HG02642 (cell line): Measurements from ENCODE around the gene WDR87.
"Not testable (repeated sequence)": the region's sequence is repeated elsewhere in the genome, so short reads cannot be mapped to it uniquely, and the experiment has no call there.

Source experiments
- ATAC-seq: cut with Tn5 transposase; IDR thresholded peaks from one replicate; pipeline ENCODE4 v1.9.1; 2021; ENCODE audit warnings: mild to moderate bottlenecking; ENCODE audit not compliant: unreplicated experiment, poor library complexity

WDR87 gene

DNA sequence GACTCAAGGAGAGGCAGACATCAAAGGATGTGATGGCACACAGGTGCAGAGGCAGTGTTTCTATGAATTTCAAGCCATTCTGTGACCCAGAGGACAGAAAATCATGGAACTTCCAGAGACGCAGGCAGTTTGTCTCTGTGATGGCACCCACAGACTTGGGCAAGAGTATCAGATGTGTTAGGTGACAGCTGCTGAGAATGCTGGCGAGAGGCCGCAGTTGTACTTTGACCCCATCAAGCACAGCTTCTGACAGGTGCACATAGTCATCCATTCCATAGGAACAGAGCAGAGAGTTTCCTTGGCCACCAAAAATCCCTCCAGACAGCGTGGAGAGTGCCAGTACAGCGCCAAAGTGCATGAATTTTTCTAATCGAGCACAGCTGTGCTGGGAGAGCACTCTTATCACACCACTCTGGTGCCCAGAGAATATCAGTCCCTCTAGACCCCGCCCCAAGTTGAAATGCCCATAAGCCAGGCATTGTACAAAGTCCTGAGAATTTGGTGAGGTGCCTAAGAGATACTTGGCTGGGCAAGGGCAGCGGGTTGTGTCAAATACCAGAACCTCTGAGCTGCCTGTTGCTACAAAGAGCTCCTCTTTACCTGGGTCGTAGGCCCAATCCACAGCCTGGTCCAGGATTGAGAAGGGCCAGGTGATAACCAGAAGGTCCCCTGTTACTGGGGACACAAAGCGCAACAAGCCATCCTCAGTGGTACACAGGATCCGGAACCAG, 12.4 kb downstream of the WDR87 start:
- ATAC-seq = no peak

DNA sequence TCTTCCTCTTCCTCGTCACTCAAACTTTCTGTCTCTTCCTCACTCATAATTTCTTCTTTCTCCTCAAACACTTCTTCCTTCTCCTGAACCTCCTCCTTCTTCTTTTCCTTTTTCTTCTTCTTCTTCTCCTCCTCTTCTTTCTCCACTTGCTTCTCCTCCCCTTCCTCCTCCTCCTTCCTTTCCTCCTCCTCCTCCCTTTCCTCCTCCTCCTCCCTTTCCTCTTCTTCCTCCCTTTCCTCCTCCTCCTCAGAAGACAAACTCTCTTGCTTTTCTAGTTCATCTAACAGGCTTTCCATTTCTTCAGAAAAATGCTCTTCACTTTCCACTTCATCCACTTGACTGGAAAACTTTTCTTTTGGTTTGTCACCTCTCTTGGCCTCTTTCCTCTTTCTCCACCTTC, 19.8 kb downstream of the WDR87 start:
- no peak for ATAC-seq

DNA sequence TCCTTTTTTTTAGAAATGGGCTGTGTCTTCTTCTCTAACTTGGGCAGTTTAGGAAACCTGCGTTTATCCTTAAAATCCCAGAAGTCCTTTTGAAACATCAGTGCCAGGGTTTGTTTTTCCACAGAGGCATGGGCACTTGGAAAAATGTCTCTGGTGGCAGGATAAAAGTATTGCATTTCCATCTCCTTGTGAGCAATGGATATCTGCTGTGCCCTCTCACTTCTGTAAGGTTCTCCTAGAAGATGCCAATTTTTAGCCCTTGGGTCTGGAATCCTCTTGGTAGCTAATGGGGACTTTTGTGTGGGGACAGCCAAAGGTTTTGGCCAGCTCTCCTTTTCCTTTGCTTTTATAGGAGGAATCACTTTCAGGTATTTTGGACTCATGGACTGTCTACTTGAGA, 21.0 kb downstream of the WDR87 start:
- ATAC-seq = no peak

DNA sequence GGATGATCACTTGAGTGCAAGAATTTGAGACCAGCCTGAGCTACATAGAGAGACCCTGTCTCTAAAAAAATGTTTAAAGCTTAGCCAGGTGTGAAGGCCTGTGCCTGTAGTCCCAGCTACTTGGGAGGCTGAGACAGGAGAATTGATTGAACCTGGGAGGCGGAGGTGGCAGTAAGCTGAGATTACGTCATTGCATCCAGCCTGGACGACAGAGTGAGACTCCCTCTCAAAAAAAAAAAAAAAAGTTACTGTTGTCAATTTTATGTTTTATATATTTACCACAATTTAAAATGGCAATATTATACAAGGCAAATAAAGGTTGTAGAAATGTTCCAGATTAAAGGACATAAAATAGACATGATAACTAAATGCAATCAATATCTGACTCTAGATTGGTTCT, 29.2 kb downstream of the WDR87 start:
- no peak for ATAC-seq

DNA sequence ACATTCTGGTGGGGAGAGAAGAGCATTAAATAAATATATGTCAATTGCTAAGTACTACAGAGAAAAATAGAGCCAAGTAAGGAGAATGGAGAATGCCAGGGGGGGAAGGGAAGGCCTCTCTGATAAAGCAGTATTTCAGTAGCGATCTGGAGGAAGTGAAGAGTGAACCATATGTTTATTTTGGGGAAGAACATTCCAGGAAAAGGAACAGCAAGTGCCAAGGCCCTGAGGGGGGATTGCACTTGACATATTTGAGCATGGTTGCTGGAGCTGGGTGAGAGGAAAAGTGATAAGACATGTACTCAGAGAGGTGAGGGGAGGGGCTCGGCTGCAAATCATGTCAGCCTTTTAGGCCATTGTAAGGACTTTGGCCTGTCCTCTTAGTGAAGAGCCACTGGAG, 30.4 kb downstream of the WDR87 start:
- no peak for ATAC-seq

DNA sequence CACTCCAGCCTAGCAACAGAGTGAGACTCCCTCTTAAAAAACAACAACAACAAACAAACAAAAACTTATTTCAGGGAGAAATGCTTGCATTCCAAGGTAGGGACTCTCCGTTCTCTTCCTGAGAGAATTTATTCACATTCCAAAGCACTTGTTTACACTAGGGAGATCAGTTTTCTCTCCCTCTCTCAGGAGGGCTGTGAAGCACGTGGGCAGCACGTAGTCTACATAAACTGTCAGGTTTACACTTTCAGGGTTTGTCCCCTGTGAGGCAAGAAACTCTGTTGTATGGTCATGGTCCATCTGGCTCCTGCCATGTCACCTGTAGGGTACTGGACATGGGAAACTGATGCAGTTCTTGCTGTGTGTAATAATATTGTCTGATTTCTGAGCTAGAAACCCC, 31.6 kb downstream of the WDR87 start:
- ATAC-seq = no peak

DNA sequence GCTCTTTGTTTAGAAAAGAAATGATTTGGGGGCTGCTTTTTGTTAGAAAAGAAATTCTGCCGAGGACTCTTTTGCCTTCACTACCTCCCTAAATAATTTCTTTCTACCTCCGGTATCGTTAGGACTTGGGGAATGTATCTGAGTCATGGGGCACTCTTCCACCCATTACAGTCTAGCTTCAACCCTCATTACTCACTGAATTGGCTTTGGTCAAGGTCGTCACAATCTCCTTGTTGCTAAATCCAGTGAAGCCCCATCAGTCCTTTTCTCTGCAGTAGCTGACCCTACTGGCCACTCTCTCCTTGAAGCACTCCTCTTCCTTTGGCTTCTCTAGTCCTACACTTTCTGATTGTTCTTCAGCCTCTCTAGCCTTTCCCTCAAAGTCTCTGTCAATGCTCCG, 34.0 kb downstream of the WDR87 start:
- no peak for ATAC-seq

DNA sequence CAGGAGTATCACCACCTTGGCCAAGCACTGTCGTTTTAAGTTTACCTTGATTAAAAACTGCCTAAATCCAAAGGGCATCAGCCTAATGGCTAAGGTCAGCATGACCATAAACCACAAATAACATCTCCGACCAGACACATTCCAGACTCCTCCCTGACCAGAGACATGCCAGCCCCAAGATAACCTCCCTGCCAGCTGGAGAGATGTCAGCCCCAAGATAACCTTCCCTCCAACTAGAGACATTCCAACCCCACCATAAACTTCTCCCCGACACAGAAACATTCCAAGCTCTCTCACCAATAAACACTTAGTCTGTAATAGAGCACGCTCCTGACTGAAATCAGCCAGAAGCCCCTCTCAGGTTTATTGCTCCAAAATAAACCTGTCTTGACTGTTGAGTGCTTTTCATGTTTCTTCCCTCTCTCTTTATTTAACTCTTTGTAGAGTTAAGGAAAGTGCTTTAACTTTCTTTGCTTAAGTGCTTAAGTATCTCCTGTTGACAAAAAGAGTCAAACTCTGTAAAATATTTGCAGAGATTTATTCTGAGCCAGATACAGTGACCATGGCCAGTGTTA, 36.5 kb downstream of the WDR87 start:
- ATAC-seq = no peak

DNA sequence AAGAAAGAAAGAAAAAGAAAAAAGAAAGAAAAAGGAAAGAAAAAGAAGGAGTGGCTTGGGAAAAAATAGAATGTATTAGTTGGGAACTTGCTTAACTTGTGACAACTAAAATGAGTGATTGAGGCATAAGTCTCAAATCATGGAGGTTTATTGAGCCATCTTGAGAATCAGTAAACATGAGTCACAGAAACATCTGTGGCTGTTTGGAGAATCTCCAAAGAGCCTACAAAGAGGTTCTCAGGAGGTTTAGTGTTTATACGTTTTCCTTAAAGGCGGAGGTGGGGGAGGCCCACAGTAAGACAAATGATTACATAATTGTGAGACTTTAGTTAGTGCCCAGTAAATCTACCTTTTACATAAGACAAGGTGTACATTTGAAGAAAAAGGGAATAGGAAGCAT, 38.6 kb downstream of the WDR87 start:
- ATAC-seq = no peak

DNA sequence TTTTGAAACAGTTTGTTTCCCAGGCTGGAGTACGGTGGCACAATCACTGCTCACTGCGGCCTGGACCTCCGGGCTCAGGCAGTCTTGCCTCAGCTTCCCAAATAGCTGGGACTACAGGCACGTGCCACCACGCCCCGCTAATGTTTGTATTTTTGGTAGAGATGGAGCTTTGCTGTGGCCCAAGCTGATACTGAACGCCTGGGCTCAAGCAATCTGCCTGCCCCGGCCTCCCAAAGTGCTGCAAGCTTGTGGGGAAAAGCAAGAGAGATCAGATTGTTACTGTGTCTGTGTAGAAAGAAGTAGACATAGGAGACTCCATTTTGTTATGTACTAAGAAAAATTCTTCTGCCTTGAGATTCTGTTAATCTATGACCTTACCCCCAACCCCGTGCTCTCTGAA, 40.5 kb downstream of the WDR87 start:
- ATAC-seq = not testable (repeated sequence)

DNA sequence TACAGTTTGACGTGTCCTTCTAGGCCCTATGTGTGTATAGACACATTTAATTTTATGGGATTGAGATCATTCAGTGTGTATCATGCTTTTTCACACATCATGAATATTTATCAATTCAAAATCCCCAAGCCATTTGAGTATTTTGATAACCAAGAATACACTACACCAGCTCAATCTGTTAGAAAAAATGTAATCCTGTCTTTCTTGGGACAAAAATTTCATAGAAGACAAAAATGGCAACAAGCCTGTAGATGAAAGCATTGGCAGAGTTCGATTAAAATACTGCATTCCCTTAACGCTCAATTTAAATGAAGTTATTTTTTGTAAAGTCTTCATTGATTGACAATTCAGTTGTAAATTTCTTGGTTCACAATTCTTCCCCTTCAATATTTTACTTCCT, 41.9 kb downstream of the WDR87 start:
- no peak for ATAC-seq

DNA sequence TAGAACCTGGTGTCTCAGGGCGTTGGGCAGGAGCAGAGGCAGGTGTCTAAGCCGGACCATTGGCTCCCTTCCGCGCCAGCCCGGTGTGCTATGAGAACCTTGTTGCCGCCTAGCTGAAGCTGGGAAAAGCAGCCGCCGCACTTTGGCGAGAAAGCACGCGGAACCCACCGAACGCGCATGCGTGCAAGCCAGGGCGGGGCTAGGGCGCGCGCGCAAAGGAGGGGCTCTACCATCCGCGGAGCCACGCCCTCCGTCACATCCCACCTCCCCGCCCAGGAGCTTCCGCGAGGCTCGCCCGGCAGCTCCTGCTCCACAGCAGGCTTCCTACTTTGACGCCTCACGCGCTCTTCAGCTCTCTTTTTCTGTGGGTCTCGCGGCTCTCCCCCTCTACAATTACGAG, 51.3 kb downstream of the WDR87 start:
- no peak for ATAC-seq

DNA sequence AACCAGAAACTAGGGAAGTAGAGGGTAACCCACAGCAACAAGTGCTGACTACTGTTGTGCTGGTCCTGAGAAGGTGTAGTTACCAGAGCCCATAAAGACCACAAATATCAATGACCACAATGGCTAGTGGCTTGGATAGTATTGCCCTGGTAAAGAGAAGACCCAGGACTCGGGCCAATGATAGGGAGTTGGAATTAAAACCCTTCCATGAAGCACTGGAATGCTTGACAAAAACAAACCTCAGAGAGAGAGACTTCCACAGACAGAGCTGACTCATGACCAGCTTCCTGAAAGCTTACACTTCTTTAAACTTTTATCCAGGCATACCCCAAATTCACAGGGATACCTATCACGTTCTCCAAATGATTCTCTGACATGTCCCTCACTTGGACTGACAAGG, 60.5 kb downstream of the WDR87 start:
- ATAC-seq = no peak
